Kidney tubule cell (primary cell): Measurements from ENCODE around the gene TSPO.

Experiments used
- DNase-seq: peaks from one replicate; pipeline ENCODE4 v3.0.0-alpha.2; 2018; ENCODE audit warnings: low spot score

Gene TSPO

GRCh38 chr22:43179146-43179910 lies 28.0 kb downstream of the TSPO start:
- DNase-seq: no peak

GRCh38 chr22:43179911-43180195 lies 28.5 kb downstream of the TSPO start:
- DNase-seq: no peak

GRCh38 chr22:43180670-43181069 lies 29.3 kb downstream of the TSPO start:
- no peak for DNase-seq

- DNase-seq: no peak
Observed at GRCh38 chr22:43181321-43182076, 30.1 kb downstream of the TSPO start.

- no peak for DNase-seq
Observed at GRCh38 chr22:43182118-43182517, 30.8 kb downstream of the TSPO start.

GRCh38 chr22:43182726-43183125 lies 31.4 kb downstream of the TSPO start:
- DNase-seq: no peak

- peak; percentile 53 for DNase-seq
Observed at GRCh38 chr22:43183496-43184277, 32.3 kb downstream of the TSPO start.

- DNase-seq: peak; percentile 53
Observed at GRCh38 chr22:43185860-43186261, 34.5 kb downstream of the TSPO start.

GRCh38 chr22:43186272-43187170 lies 35.2 kb downstream of the TSPO start, which contains the start of gene TTLL12:
Gene TTLL12, minus strand, starts transcription at chr22:43187134. Its CDS starts 65 bp downstream, at chr22:43187069.
- peak; percentile 63 for DNase-seq

- DNase-seq: peak; percentile 96
Observed at GRCh38 chr22:43187171-43188099, 36.1 kb downstream of the TSPO start.

- DNase-seq: no peak
Observed at GRCh38 chr22:43188829-43189545, 37.6 kb downstream of the TSPO start.

GRCh38 chr22:43191831-43192230 lies 40.5 kb downstream of the TSPO start:
- no peak for DNase-seq

GRCh38 chr22:43197271-43197941 lies 46.0 kb downstream of the TSPO start:
- DNase-seq: peak; percentile 6

- DNase-seq: no peak
Observed at GRCh38 chr22:43198126-43198525, 46.8 kb downstream of the TSPO start.

- DNase-seq: peak; percentile 8
Observed at GRCh38 chr22:43198936-43199335, 47.6 kb downstream of the TSPO start.

GRCh38 chr22:43199541-43199940 lies 48.2 kb downstream of the TSPO start:
- no peak for DNase-seq

GRCh38 chr22:43200031-43200430 lies 48.7 kb downstream of the TSPO start:
- DNase-seq: no peak

GRCh38 chr22:43200555-43200954 lies 49.2 kb downstream of the TSPO start:
- no peak for DNase-seq

- DNase-seq: no peak
Observed at GRCh38 chr22:43201486-43202219, 50.3 kb downstream of the TSPO start.
